Astrocyte (in vitro differentiated cells and primary cell): Measurements from ENCODE around the gene EXOSC3. TPM values are rescaled to one million over a fixed set of nuclear protein-coding genes. Genes with fewer than 3 reads are reported as not detected.

Experiments used
- DNase-seq: peaks from one replicate; pipeline ENCODE4 v3.0.0-alpha.2; 2010; ENCODE audit warnings: low read depth
- FAIRE-seq: peaks from 2 replicates; lab custom pipeline; 2011; peaks lifted over from hg19 to GRCh38; lab: Jason Lieb, UNC
- H2AFZ ChIP-seq: 2 replicates; pipeline ENCODE4 v1.6.0; 2012; ENCODE audit warnings: low read depth, low read length, inconsistent platforms
- H3K27ac ChIP-seq: 2 replicates; pipeline ENCODE4 v1.5.1; 2011; ENCODE audit warnings: low read depth, low read length, inconsistent platforms
- H3K27me3 ChIP-seq: 2 replicates; pipeline ENCODE4 v1.6.0; 2011; ENCODE audit warnings: low read length, inconsistent platforms; ENCODE audit not compliant: insufficient read depth
- H3K36me3 ChIP-seq: 2 replicates; pipeline ENCODE4 v1.5.1; 2011; ENCODE audit warnings: low read length, inconsistent platforms; ENCODE audit not compliant: insufficient read depth
- H3K4me1 ChIP-seq: 2 replicates; pipeline ENCODE4 v1.5.1; 2011; ENCODE audit warnings: low read length, inconsistent platforms; ENCODE audit not compliant: insufficient read depth
- H3K4me2 ChIP-seq: 2 replicates; pipeline ENCODE4 v1.6.0; 2012; ENCODE audit warnings: low read length, inconsistent platforms
- H3K4me3 ChIP-seq: 2 replicates; pipeline ENCODE4 v1.5.1; 2011; ENCODE audit warnings: low read depth, mild to moderate bottlenecking, low read length, inconsistent platforms; ENCODE audit not compliant: insufficient read depth
- H3K79me2 ChIP-seq: 2 replicates; pipeline ENCODE4 v1.6.0; 2012; ENCODE audit warnings: mild to moderate bottlenecking, low read length, inconsistent platforms; ENCODE audit not compliant: insufficient read depth
- H3K9ac ChIP-seq: 2 replicates; pipeline ENCODE4 v1.6.0; 2012; ENCODE audit warnings: mild to moderate bottlenecking, low read length, inconsistent platforms
- H3K9me3 ChIP-seq: 2 replicates; pipeline ENCODE4 v1.5.1; 2012; ENCODE audit warnings: low read depth, mild to moderate bottlenecking, low read length, inconsistent platforms; ENCODE audit not compliant: insufficient read depth
- H4K20me1 ChIP-seq: 2 replicates; pipeline ENCODE4 v1.6.0; 2012; ENCODE audit warnings: low read length, inconsistent platforms; ENCODE audit not compliant: insufficient read depth
- H3K27ac Mint-ChIP-seq: one replicate; pipeline ENCODE4 v1.8.0; 2021; ENCODE audit warnings: mild to moderate bottlenecking, mixed read lengths; ENCODE audit not compliant: unreplicated experiment
- H3K27me3 Mint-ChIP-seq: one replicate; pipeline ENCODE4 v1.8.0; 2021; ENCODE audit warnings: low read depth, mixed read lengths; ENCODE audit not compliant: unreplicated experiment
- H3K36me3 Mint-ChIP-seq: one replicate; pipeline ENCODE4 v1.8.0; 2021; ENCODE audit warnings: low read depth, mixed read lengths; ENCODE audit not compliant: unreplicated experiment
- H3K4me1 Mint-ChIP-seq: one replicate; pipeline ENCODE4 v1.8.0; 2021; ENCODE audit warnings: low read depth, mixed read lengths; ENCODE audit not compliant: unreplicated experiment
- H3K4me3 Mint-ChIP-seq: one replicate; pipeline ENCODE4 v1.8.0; 2021; ENCODE audit warnings: mild to moderate bottlenecking, moderate library complexity, mixed read lengths; ENCODE audit not compliant: unreplicated experiment
- H3K9me3 Mint-ChIP-seq: one replicate; pipeline ENCODE4 v1.8.0; 2021; ENCODE audit warnings: mild to moderate bottlenecking, mixed read lengths; ENCODE audit not compliant: unreplicated experiment
- CTCF ChIP-seq: IDR thresholded peaks from 2 replicates; pipeline ENCODE4 v1.5.1; 2011; ENCODE audit warnings: low read depth, mild to moderate bottlenecking, inconsistent platforms, low read length, moderate library complexity; ENCODE audit not compliant: insufficient read depth
- EZH2 ChIP-seq: IDR thresholded peaks from 2 replicates; pipeline ENCODE4 v1.6.1; 2012; ENCODE audit warnings: mild to moderate bottlenecking, low read length, inconsistent platforms; ENCODE audit not compliant: insufficient read depth
- total RNA-seq: library from RNA; stranded (reverse); gene quantifications from 2 replicates; pipeline ENCODE4 v1.2.1, GENCODE V29; 2021

EXOSC3 gene
- total RNA-seq, 1 donor from 2014 or later = 30.7 TPM

- Histone ChIP-seq H3K4me3 (no peak overlapping the region), H3K9ac (no peak overlapping the region), H3K4me2 (no peak overlapping the region), H2AFZ (no peak overlapping the region), H3K79me2 (peaks cover 35% of the 10 kb centered on the region), H4K20me1 (peaks cover 26% of the 10 kb centered on the region), H3K27me3 (no peaks in the 10 kb centered on the region), H3K36me3 (peaks cover 7% of the 10 kb centered on the region), H3K9me3 (no peaks in the 10 kb centered on the region), H3K4me1 (no peaks in the 10 kb centered on the region), H3K27ac (no peak overlapping the region)
- no peaks in the 10 kb centered on the region for H3K9me3 Mint-ChIP-seq
- no peak overlapping the region for H3K27ac Mint-ChIP-seq
- no peaks in the 10 kb centered on the region for H3K27me3 Mint-ChIP-seq
- H3K36me3 Mint-ChIP-seq = peaks cover 12% of the 10 kb centered on the region
- H3K4me3 Mint-ChIP-seq = no peak overlapping the region
- FAIRE-seq (no peak), DNase-seq (no peak)
- TF ChIP-seq CTCF (no peak), EZH2 (no peak)
- no peaks in the 10 kb centered on the region for H3K4me1 Mint-ChIP-seq
Measured at GRCh38 chr9:37820142-37820541, 35.3 kb upstream of the EXOSC3 start.

DNA sequence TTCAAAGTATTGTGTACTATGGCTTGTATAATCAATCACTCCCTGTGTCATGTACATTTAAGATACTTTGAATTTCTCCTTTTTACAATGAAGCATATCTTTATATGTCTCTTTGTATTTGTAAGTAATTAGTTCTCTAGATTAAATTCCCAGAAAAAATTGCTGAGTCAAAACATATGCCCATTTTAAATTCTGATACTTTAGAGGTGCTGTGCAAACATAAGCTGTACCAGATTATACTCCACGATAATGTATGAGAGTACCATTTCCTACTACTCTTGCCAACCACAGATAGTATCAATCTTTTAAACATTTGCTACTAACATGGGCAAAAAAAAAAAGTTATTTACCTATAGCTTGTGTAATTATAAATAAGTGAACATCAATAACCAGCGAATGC is 34.0 kb upstream of the EXOSC3 start:
- Histone ChIP-seq H3K4me1 (no peaks in the 10 kb centered on the region), H3K9me3 (no peaks in the 10 kb centered on the region), H2AFZ (no peak overlapping the region), H4K20me1 (peaks cover 28% of the 10 kb centered on the region), H3K79me2 (peaks cover 43% of the 10 kb centered on the region), H3K9ac (no peak overlapping the region), H3K27me3 (no peaks in the 10 kb centered on the region), H3K4me2 (no peak overlapping the region), H3K4me3 (no peak overlapping the region), H3K27ac (no peak overlapping the region), H3K36me3 (peaks cover 7% of the 10 kb centered on the region)
- Mint-ChIP-seq H3K27ac (no peak overlapping the region), H3K36me3 (peaks cover 9% of the 10 kb centered on the region), H3K9me3 (no peaks in the 10 kb centered on the region), H3K27me3 (no peaks in the 10 kb centered on the region), H3K4me3 (no peak overlapping the region), H3K4me1 (no peaks in the 10 kb centered on the region)
- TF ChIP-seq EZH2 = no peak
- no peak for TF ChIP-seq CTCF
- FAIRE-seq (no peak), DNase-seq (no peak)

GRCh38 chr9:37812773-37813379 is 28.0 kb upstream of the EXOSC3 start:
- no peak overlapping the region for H3K4me2 ChIP-seq
- FAIRE-seq = no peak

More at GRCh38 chr9:37812773-37813379, 28.0 kb upstream of the EXOSC3 start:
- H3K4me1 Mint-ChIP-seq = no peaks in the 10 kb centered on the region
- Histone ChIP-seq H3K4me3 (no peak overlapping the region), H2AFZ (no peak overlapping the region), H3K27ac (no peak overlapping the region), H3K79me2 (peaks cover 75% of the 10 kb centered on the region), H3K27me3 (no peaks in the 10 kb centered on the region), H3K36me3 (no peaks in the 10 kb centered on the region), H4K20me1 (peaks cover 36% of the 10 kb centered on the region), H3K4me1 (no peaks in the 10 kb centered on the region), H3K9me3 (no peaks in the 10 kb centered on the region), H3K9ac (no peak overlapping the region)
- H3K9me3 Mint-ChIP-seq = no peaks in the 10 kb centered on the region
- DNase-seq = no peak
- H3K27me3 Mint-ChIP-seq = no peaks in the 10 kb centered on the region
- H3K36me3 Mint-ChIP-seq = peaks cover 6% of the 10 kb centered on the region
- no peak overlapping the region for H3K4me3 Mint-ChIP-seq
- TF ChIP-seq CTCF (no peak), EZH2 (no peak)
- no peak overlapping the region for H3K27ac Mint-ChIP-seq
